Upper lobe of right lung (tissue), 1 donor: ENCODE data around the gene UST. TPM values are rescaled to one million over a fixed set of nuclear protein-coding genes. Genes with fewer than 3 reads are reported as not detected.

Experiments used
- ATAC-seq: fragments of 200-7000 bp; cut with Tn5 transposase; one replicate; pipeline ENCODE4 v1.9.1; 2020; ENCODE audit warnings: mild to moderate bottlenecking, moderate library complexity
- DNase-seq: peaks from one replicate; pipeline ENCODE4 v3.0.0-alpha.2; 2020
- H3K27ac ChIP-seq: fragments of 200-600 bp; one replicate; pipeline ENCODE4 v1.8.0; 2022
- H3K27me3 ChIP-seq: fragments of 200-600 bp; one replicate; pipeline ENCODE4 v1.8.0; 2022; ENCODE audit warnings: mild to moderate bottlenecking
- H3K36me3 ChIP-seq: fragments of 200-600 bp; one replicate; pipeline ENCODE4 v1.8.0; 2022
- H3K4me1 ChIP-seq: fragments of 200-600 bp; one replicate; pipeline ENCODE4 v1.8.0; 2022
- H3K4me3 ChIP-seq: fragments of 200-600 bp; one replicate; pipeline ENCODE4 v1.8.0; 2022; ENCODE audit warnings: mild to moderate bottlenecking
- H3K9me3 ChIP-seq: fragments of 200-600 bp; one replicate; pipeline ENCODE4 v1.8.0; 2022
- intact Hi-C: fragments of 100-400 bp; cut with DNase I; formaldehyde crosslinking; loops from one replicate; pipeline ENCODE4 v1.11.0; 2022
- total RNA-seq: library from RNA; stranded (reverse); fragmentation: NEBNext Ultra II Directional; extraction: Animal tissue kit (Norgen Biotek cat#: 25700); gene quantifications from one replicate; pipeline ENCODE4 v1.2.1, GENCODE V29; 2021
- TF ChIP-seq, protein P1 (sequence below): fragments of 200-600 bp; IDR thresholded peaks from one replicate; pipeline ENCODE4 v1.8.0; 2022; ENCODE audit warnings: antibody characterized with exemption
- donor health status: DM: no; HTN: yes; CAD: no; lungs with severe emphysema.

UST gene
- total RNA-seq, 1 donor from 2014 or later: 11.8 TPM

GRCh38 chr6:149079911-149080491 lies 333.2 kb downstream of the UST start:
- TF ChIP-seq, protein P1, sequence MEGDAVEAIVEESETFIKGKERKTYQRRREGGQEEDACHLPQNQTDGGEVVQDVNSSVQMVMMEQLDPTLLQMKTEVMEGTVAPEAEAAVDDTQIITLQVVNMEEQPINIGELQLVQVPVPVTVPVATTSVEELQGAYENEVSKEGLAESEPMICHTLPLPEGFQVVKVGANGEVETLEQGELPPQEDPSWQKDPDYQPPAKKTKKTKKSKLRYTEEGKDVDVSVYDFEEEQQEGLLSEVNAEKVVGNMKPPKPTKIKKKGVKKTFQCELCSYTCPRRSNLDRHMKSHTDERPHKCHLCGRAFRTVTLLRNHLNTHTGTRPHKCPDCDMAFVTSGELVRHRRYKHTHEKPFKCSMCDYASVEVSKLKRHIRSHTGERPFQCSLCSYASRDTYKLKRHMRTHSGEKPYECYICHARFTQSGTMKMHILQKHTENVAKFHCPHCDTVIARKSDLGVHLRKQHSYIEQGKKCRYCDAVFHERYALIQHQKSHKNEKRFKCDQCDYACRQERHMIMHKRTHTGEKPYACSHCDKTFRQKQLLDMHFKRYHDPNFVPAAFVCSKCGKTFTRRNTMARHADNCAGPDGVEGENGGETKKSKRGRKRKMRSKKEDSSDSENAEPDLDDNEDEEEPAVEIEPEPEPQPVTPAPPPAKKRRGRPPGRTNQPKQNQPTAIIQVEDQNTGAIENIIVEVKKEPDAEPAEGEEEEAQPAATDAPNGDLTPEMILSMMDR: no peak
- DNase-seq (no peak), ATAC-seq (peak; percentile 76)
- H3K4me1 ChIP-seq: peaks cover 7% of the 10 kb centered on the region
- no peak overlapping the region for H3K4me3 ChIP-seq
- no peaks in the 10 kb centered on the region for H3K27me3 ChIP-seq
- no peaks in the 10 kb centered on the region for H3K9me3 ChIP-seq
- no peaks in the 10 kb centered on the region for H3K36me3 ChIP-seq
- H3K27ac ChIP-seq: peak overlapping the region; percentile 14
- intact Hi-C loops: loop anchor here (5.0 kb wide), 1 partner anchor 352 kb away; no protein-coding TSS in a partner anchor

DNA sequence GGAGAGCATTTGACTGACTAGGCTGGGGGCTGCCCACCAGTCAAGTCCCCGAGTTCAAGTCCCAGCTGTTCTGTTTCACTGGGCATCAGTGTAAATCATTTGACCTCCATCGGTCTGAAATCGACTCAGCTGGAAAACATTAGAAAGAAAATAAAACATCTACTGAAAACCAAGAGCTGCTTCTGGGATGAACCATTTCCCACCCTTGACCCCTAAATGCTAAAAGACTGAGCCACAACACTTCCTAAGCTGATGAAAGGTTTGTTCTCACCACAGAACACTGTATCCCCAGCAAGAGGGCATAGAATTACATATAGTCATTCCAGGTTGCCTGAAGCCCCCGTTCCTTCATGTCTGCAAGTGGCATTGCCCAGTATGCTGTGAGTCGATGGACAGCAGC lies 333.7 kb downstream of the UST start:
- H3K36me3 ChIP-seq: no peaks in the 10 kb centered on the region
- no peak for DNase-seq
- H3K4me3 ChIP-seq: no peak overlapping the region
- no peaks in the 10 kb centered on the region for H3K9me3 ChIP-seq
- intact Hi-C loops: no loop called here
- no peak overlapping the region for H3K27ac ChIP-seq
- H3K27me3 ChIP-seq: no peaks in the 10 kb centered on the region
- ATAC-seq: no peak
- H3K4me1 ChIP-seq: peaks cover 7% of the 10 kb centered on the region
- TF ChIP-seq, protein P1: no peak

GRCh38 chr6:149081281-149081680 lies 334.5 kb downstream of the UST start:
- no peak for ATAC-seq
- TF ChIP-seq, protein P1: no peak
- Histone ChIP-seq H3K4me1 (peaks cover 7% of the 10 kb centered on the region), H3K27me3 (no peaks in the 10 kb centered on the region), H3K9me3 (no peaks in the 10 kb centered on the region), H3K4me3 (no peak overlapping the region), H3K27ac (no peak overlapping the region), H3K36me3 (no peaks in the 10 kb centered on the region)
- intact Hi-C loops: no loop called here
- DNase-seq: no peak

DNA sequence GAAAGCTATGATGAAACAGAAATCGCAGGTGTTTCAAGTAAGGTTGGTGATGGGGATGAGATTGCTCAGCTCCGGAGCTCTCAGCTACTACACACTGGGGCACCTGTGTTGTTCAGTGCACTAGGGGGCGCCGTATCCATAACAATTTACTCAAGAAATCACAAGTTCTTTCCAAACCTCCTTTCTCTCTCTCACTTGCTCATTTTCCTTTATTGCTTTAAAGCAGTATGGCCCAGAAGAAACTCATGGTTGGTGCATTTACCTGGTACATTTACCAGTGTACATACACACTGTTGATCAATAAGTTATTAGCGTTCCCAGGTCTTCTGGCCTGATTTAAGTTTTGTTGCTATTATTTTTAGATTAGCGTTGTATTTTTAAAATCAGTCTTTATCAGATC lies 335.5 kb downstream of the UST start:
- peak; percentile 81 for DNase-seq
- intact Hi-C loops: no loop called here
- peak; percentile 93 for ATAC-seq
- Histone ChIP-seq H3K27ac (no peak overlapping the region), H3K4me1 (peaks cover 7% of the 10 kb centered on the region), H3K4me3 (no peak overlapping the region), H3K9me3 (no peaks in the 10 kb centered on the region), H3K36me3 (no peaks in the 10 kb centered on the region), H3K27me3 (no peaks in the 10 kb centered on the region)
- TF ChIP-seq, protein P1: peak; percentile 83

DNA sequence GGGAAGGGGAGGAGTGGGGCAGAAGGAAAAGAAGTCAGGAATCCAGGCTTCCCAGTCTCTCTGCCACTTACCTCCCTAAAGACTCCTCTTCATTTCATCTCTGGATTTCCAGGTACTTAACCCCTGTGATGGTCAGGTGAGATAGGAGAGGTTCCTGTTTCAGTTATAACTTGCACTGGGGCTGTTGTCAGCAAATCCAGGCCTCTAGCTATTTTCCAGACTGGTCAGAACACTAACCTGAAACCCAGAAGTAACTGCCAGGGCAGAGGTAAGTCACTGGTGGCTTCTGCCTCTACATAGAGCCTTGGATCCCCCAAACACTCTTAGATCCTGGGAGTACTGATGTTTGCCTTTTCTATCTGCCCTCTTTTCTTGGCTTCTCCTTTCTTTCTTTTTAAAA lies 337.2 kb downstream of the UST start:
- DNase-seq: no peak
- no peaks in the 10 kb centered on the region for H3K27me3 ChIP-seq

More for the DNA sequence above, 337.2 kb downstream of the UST start:
- intact Hi-C loops: no loop called here
- Histone ChIP-seq H3K9me3 (no peaks in the 10 kb centered on the region), H3K27ac (no peak overlapping the region), H3K4me3 (no peak overlapping the region), H3K36me3 (no peaks in the 10 kb centered on the region), H3K4me1 (peaks cover 7% of the 10 kb centered on the region)
- no peak for ATAC-seq
- TF ChIP-seq, protein P1: no peak
